Trophoblast cell (in vitro differentiated cells and primary cell): ENCODE measurements around the gene TOX2.

ENCODE experiments used
- DNase-seq, 2 donors: peaks; one replicate each; pipeline ENCODE4 v3.0.0-alpha.2; 2016
- H2AFZ ChIP-seq: 2 replicates; pipeline ENCODE4 v1.6.1; 2013; ENCODE audit warnings: low read length, moderate library complexity, mild to moderate bottlenecking; ENCODE audit not compliant: insufficient read depth, poor library complexity
- H2AK5ac ChIP-seq: 2 replicates; pipeline ENCODE4 v1.6.1; 2013; ENCODE audit warnings: mild to moderate bottlenecking, low read length
- H2BK120ac ChIP-seq: 2 replicates; pipeline ENCODE4 v1.6.1; 2013; ENCODE audit warnings: low read length, mild to moderate bottlenecking, moderate library complexity; ENCODE audit not compliant: insufficient read depth, poor library complexity
- H2BK12ac ChIP-seq: 2 replicates; pipeline ENCODE4 v1.6.1; 2013; ENCODE audit warnings: mild to moderate bottlenecking, low read length, moderate library complexity
- H2BK5ac ChIP-seq: 2 replicates; pipeline ENCODE4 v1.6.1; 2013; ENCODE audit warnings: low read length, low read depth, moderate library complexity, mild to moderate bottlenecking; ENCODE audit not compliant: poor library complexity
- H3K14ac ChIP-seq: 2 replicates; pipeline ENCODE4 v1.6.1; 2013; ENCODE audit warnings: mild to moderate bottlenecking, low read length
- H3K18ac ChIP-seq: 2 replicates; pipeline ENCODE4 v1.6.1; 2013; ENCODE audit warnings: mild to moderate bottlenecking, low read length
- H3K23ac ChIP-seq: 2 replicates; pipeline ENCODE4 v1.6.1; 2013; ENCODE audit warnings: low read length
- H3K27ac ChIP-seq: 2 replicates; pipeline ENCODE4 v1.5.1; 2013; ENCODE audit warnings: low read depth, mild to moderate bottlenecking, inconsistent platforms, low read length, moderate library complexity
- H3K27me3 ChIP-seq: 2 replicates; pipeline ENCODE4 v1.6.1; 2013; ENCODE audit warnings: inconsistent platforms, mild to moderate bottlenecking, low read length, moderate library complexity; ENCODE audit not compliant: insufficient read depth
- H3K36me3 ChIP-seq, 2 experiments: 1 replicate in 1 of 2; 2 replicates in 1 of 2; pipeline ENCODE4 v1.6.1; 2013; ENCODE audit warnings: low read length in 2 of 2, mild to moderate bottlenecking in 2 of 2, moderate library complexity in 1 of 2; ENCODE audit not compliant: insufficient read depth in 2 of 2, control insufficient read depth in 1 of 2
- H3K4ac ChIP-seq: 2 replicates; pipeline ENCODE4 v1.6.1; 2013; ENCODE audit warnings: low read depth, mild to moderate bottlenecking, low read length, moderate library complexity
- H3K4me1 ChIP-seq, 2 experiments: 1 replicate in 1 of 2; 2 replicates in 1 of 2; pipeline ENCODE4 v1.6.1; 2013; ENCODE audit warnings: low read length in 2 of 2, mild to moderate bottlenecking in 2 of 2, moderate library complexity in 1 of 2; ENCODE audit not compliant: insufficient read depth in 2 of 2, control insufficient read depth in 1 of 2
- H3K4me2 ChIP-seq: 2 replicates; pipeline ENCODE4 v1.6.1; 2013; ENCODE audit warnings: inconsistent platforms, mild to moderate bottlenecking, low read length, moderate library complexity
- H3K4me3 ChIP-seq: 2 replicates; pipeline ENCODE4 v1.5.1; 2013; ENCODE audit warnings: mild to moderate bottlenecking, low read depth, low read length, inconsistent platforms
- H3K79me1 ChIP-seq: one replicate; pipeline ENCODE4 v1.6.1; 2013; ENCODE audit warnings: low read length
- H3K79me2 ChIP-seq: 2 replicates; pipeline ENCODE4 v1.6.1; 2013; ENCODE audit warnings: low read length, mild to moderate bottlenecking; ENCODE audit not compliant: control insufficient read depth, insufficient read depth, poor library complexity
- H3K9ac ChIP-seq: 2 replicates; pipeline ENCODE4 v1.6.1; 2013; ENCODE audit warnings: mild to moderate bottlenecking, low read length
- H3K9me3 ChIP-seq: 2 replicates; pipeline ENCODE4 v1.6.1; 2013; ENCODE audit warnings: low read depth, mild to moderate bottlenecking, control low read depth, inconsistent platforms, low read length; ENCODE audit not compliant: insufficient read depth
- H4K12ac ChIP-seq: 2 replicates; pipeline ENCODE4 v1.6.1; 2013; ENCODE audit warnings: low read depth, mild to moderate bottlenecking, low read length, moderate library complexity
- H4K8ac ChIP-seq: 2 replicates; pipeline ENCODE4 v1.6.1; 2013; ENCODE audit warnings: low read depth, mild to moderate bottlenecking, low read length, moderate library complexity
- H4K91ac ChIP-seq: one replicate; pipeline ENCODE4 v1.6.1; 2013; ENCODE audit warnings: low read depth, mild to moderate bottlenecking, low read length, moderate library complexity
- WGBS: extraction: QIAGEN DNeasy Blood & Tissue Kit; methylation state at CpG from one replicate; pipeline ENCODE4 v1.1.7; 2013; ENCODE audit warnings: missing lambda C conversion rate; ENCODE audit not compliant: insufficient read length, insufficient coverage; ENCODE audit errors: extremely low coverage; 5-methylcytosine and 5-hydroxymethylcytosine counted together

Gene TOX2

DNA sequence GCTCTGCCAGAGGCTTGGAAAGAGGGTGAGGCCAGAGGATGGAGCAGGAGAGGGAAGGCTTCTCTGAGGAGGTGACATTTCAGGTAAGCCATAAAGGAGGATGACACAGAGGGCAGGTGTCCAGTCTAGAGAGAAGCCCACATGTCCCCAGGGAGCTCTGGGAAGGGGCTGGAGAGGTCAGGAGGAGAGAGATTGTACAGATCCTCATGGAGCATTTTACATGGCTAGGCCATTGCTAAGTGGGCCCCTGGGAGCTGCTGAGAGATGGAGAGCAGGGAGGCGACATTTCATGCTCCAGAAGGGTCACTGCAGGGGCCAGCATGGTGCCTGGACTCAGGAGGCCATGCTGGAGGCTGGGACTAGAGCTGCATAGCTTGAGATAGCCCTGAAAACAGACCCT lies 124.5 kb downstream of the TOX2 start:
- no CpG with 5 or more reads among the region's 1 CpG for WGBS
- Histone ChIP-seq H3K9me3 (peaks cover 2% of the 10 kb centered on the region), H3K18ac (no peak overlapping the region), H3K79me2 (no peaks in the 10 kb centered on the region), H3K27me3 (no peaks in the 10 kb centered on the region), H3K79me1 (no peaks in the 10 kb centered on the region), H2BK12ac (no peak overlapping the region), H3K27ac (no peak overlapping the region), H3K23ac (no peak overlapping the region), H4K12ac (no peak overlapping the region), H3K36me3 (no peaks in the 10 kb centered on the region), H3K4me2 (no peak overlapping the region), H2AFZ (no peak overlapping the region), H2BK5ac (no peak overlapping the region), H3K4me3 (no peak overlapping the region), H4K91ac (no peak overlapping the region), H3K4ac (no peak overlapping the region), H3K4me1 (no peaks in the 10 kb centered on the region), H3K14ac (no peak overlapping the region), H2BK120ac (no peak overlapping the region), H2AK5ac (no peak overlapping the region), H4K8ac (no peak overlapping the region), H3K9ac (no peak overlapping the region)
- no peak for DNase-seq

DNA sequence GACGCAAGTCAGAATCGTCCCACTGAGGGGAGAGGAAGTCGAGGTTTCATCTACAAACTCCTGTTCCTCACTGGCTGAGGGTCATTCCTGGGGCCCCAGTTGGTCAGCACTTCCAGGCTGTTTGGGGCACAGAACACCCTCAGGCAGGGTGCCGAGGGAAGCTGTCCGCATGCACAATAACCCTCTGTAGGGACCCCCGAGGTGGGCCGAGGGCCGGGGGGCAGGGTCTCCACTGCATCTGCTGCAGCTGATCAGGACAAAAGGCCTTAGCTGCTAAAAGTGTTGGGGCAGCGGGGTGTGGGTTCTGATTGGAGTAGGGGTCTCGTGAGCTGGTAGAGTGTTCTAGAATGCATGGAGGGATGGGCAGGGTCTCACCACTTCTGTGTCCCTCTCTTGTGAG lies 125.1 kb downstream of the TOX2 start:
- peaks cover 2% of the 10 kb centered on the region for H3K9me3 ChIP-seq
- no peak overlapping the region for H3K4ac ChIP-seq
- no peak overlapping the region for H2AFZ ChIP-seq
- no peak overlapping the region for H3K27ac ChIP-seq
- H2BK12ac ChIP-seq: no peak overlapping the region
- H3K23ac ChIP-seq: no peak overlapping the region
- no peak overlapping the region for H3K18ac ChIP-seq
- H3K79me1 ChIP-seq: no peaks in the 10 kb centered on the region
- no peak overlapping the region for H4K12ac ChIP-seq
- no peak overlapping the region for H4K91ac ChIP-seq
- H3K4me3 ChIP-seq: no peak overlapping the region
- no CpG with 5 or more reads among the region's 10 CpGs for WGBS
- no peak overlapping the region for H2BK120ac ChIP-seq
- H4K8ac ChIP-seq: no peak overlapping the region
- H3K79me2 ChIP-seq: no peaks in the 10 kb centered on the region
- no peak overlapping the region for H3K14ac ChIP-seq
- H3K4me1 ChIP-seq: no peaks in the 10 kb centered on the region
- H3K36me3 ChIP-seq: no peaks in the 10 kb centered on the region
- no peak overlapping the region for H2AK5ac ChIP-seq
- H3K4me2 ChIP-seq: no peak overlapping the region
- DNase-seq: no peak
- no peaks in the 10 kb centered on the region for H3K27me3 ChIP-seq
- no peak overlapping the region for H3K9ac ChIP-seq
- H2BK5ac ChIP-seq: no peak overlapping the region

DNA sequence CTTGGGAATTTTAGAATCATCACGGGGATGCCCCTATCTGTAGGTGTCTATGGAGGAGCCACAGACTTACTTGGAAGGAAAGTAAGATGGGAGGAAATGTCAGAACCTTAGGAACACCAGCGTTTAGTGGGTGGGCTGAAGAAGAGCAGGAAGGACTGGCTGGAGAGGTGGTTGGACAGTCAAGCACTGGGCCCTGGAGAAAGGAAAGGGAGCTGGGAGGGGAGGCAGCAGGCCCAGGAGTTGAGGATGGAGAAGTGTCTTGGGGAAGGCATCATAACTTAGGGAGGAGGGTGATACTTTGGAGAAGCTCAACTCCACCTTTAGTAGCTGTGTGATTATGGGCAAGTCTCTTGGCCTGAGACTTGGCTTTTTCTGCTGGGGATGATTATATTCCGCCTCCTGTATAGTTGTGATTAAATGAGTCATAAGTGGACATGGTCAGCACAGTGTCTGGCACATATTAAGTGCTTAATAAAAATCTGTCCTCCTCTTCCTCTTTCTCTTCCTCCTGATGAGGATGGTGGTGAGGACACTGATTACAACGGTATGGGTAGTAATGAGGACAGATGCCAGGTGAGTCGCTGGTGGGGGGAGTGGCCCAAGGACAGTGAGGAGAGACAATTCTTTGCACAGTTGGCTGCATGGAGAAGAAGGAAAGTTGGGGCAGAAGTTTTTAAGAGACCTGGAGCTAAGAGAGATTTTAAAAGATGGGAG lies 125.7 kb downstream of the TOX2 start:
- Histone ChIP-seq H3K79me1 (no peaks in the 10 kb centered on the region), H2AK5ac (no peak overlapping the region), H3K27ac (no peak overlapping the region), H2AFZ (no peak overlapping the region), H3K79me2 (no peaks in the 10 kb centered on the region), H3K9ac (no peak overlapping the region), H2BK120ac (no peak overlapping the region), H2BK12ac (no peak overlapping the region), H3K4me3 (no peak overlapping the region), H3K27me3 (no peaks in the 10 kb centered on the region), H3K18ac (no peak overlapping the region), H4K91ac (no peak overlapping the region), H3K4me2 (no peak overlapping the region), H4K8ac (no peak overlapping the region), H3K14ac (no peak overlapping the region), H4K12ac (no peak overlapping the region), H3K4me1 (no peaks in the 10 kb centered on the region), H2BK5ac (no peak overlapping the region), H3K9me3 (peaks cover 2% of the 10 kb centered on the region), H3K23ac (no peak overlapping the region), H3K36me3 (no peaks in the 10 kb centered on the region), H3K4ac (no peak overlapping the region)
- no CpG with 5 or more reads among the region's 5 CpGs for WGBS
- DNase-seq: no peak

DNA sequence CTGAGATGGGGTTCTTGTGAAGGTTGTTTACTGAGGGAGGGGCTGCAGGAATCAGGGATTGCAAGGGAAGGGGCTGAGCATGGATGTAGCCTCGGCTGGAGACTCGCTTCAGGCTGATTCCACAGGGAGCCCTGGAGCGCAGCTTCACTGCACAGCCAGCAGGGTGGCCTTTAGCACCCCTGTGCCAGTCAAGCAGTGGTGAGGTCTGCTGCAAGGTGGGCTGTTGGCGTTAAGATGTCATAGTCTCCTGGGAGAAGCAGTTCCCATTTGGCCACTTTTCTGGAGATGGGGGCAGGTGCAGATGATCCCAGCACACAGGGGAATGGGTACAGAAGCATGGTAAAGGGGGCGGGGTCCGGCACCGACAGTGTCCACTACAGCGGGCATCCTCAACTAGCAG lies 126.3 kb downstream of the TOX2 start:
- Histone ChIP-seq H4K12ac (no peak overlapping the region), H3K27ac (no peak overlapping the region), H3K4ac (no peak overlapping the region), H3K9ac (no peak overlapping the region), H4K91ac (no peak overlapping the region), H4K8ac (no peak overlapping the region), H3K4me1 (no peaks in the 10 kb centered on the region), H2BK12ac (no peak overlapping the region), H2BK120ac (no peak overlapping the region), H3K18ac (no peak overlapping the region), H3K27me3 (no peaks in the 10 kb centered on the region), H3K4me3 (no peak overlapping the region), H3K23ac (no peak overlapping the region), H3K79me2 (no peaks in the 10 kb centered on the region), H3K14ac (no peak overlapping the region), H3K36me3 (no peaks in the 10 kb centered on the region), H2AFZ (no peak overlapping the region), H2AK5ac (no peak overlapping the region), H3K9me3 (peaks cover 2% of the 10 kb centered on the region), H3K79me1 (no peaks in the 10 kb centered on the region), H3K4me2 (no peak overlapping the region), H2BK5ac (no peak overlapping the region)
- WGBS: no CpG with 5 or more reads among the region's 8 CpGs
- no peak for DNase-seq
